Measurements from ENCODE around the gene CDK8.

CDK8 gene

DNA sequence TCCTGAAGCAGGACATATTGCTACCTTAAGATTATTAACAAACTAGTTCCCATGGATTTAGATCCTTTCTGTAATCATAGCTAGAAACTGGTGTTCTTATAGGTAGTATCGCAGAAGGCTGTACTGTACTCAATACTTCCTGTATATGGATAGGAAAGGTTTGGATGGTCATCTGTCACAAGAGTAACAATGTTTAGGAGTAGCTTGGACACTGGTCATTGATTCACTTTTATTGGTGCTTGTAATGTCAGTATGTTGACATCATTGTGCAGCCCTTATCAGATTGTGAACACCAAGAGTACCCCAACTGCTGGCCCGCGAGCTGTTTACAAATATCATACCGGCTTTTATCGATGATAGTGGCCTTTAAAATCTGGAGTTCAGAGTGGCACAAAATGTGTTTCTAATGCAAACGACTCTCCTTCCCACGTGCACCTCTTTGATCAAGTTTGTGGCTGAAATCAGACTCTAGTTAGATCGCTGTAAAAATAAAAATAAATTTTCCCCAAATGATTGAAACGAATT, 605 bp upstream of the CDK8 start:
- no peak for ATAC-seq

GRCh38 chr13:26254583-26255111, 718 bp downstream of the CDK8 start:
- TF ChIP-seq CSRNP3 (CRISPR knock-in tag; IDR thresholded peaks at IDR 0.05) (no peak), PATZ1 (CRISPR knock-in tag; IDR thresholded peaks at IDR 0.05; ENCODE audit: borderline replicate concordance) (no peak), TOX (CRISPR knock-in tag; IDR thresholded peaks at IDR 0.05; ENCODE audit: borderline replicate concordance) (no peak), ZNF70 (CRISPR knock-in tag; IDR thresholded peaks at IDR 0.05) (no peak), CREB5 (CRISPR knock-in tag; IDR thresholded peaks at IDR 0.05; ENCODE audit: low read depth) (no peak), ZNF8 (CRISPR knock-in tag; IDR thresholded peaks at IDR 0.05) (no peak), ZFP30 (CRISPR knock-in tag; IDR thresholded peaks at IDR 0.05) (no peak), OSR1 (CRISPR knock-in tag; IDR thresholded peaks at IDR 0.05) (no peak), ZC3H10 (CRISPR knock-in tag; IDR thresholded peaks at IDR 0.05) (no peak), ARNTL (CRISPR knock-in tag; IDR thresholded peaks at IDR 0.05; ENCODE audit: borderline replicate concordance, low read depth) (no peak), RARB (CRISPR knock-in tag; IDR thresholded peaks at IDR 0.05) (no peak)
- TF ChIP-seq, protein P1, sequence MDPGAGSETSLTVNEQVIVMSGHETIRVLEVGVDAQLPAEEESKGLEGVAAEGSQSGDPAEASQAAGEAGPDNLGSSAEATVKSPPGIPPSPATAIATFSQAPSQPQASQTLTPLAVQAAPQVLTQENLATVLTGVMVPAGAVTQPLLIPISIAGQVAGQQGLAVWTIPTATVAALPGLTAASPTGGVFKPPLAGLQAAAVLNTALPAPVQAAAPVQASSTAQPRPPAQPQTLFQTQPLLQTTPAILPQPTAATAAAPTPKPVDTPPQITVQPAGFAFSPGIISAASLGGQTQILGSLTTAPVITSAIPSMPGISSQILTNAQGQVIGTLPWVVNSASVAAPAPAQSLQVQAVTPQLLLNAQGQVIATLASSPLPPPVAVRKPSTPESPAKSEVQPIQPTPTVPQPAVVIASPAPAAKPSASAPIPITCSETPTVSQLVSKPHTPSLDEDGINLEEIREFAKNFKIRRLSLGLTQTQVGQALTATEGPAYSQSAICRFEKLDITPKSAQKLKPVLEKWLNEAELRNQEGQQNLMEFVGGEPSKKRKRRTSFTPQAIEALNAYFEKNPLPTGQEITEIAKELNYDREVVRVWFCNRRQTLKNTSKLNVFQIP (CRISPR knock-in tag; IDR thresholded peaks at IDR 0.05; ENCODE audit: borderline replicate concordance, low read depth), result no peak
- peak; percentile 72 for ATAC-seq

More for the DNA sequence above, 605 bp upstream of the CDK8 start:
- TF ChIP-seq ZC3H10 (CRISPR knock-in tag; IDR thresholded peaks at IDR 0.05) (no peak), ISL1 (CRISPR knock-in tag; IDR thresholded peaks at IDR 0.05) (no peak), BACH2 (CRISPR knock-in tag; IDR thresholded peaks at IDR 0.05; ENCODE audit: borderline replicate concordance) (no peak), ZNF565 (CRISPR knock-in tag; conservative IDR thresholded peaks at IDR 0.05; ENCODE audit: low read depth) (no peak), TOX (CRISPR knock-in tag; IDR thresholded peaks at IDR 0.05; ENCODE audit: borderline replicate concordance) (no peak), ZFP3 (CRISPR knock-in tag; IDR thresholded peaks at IDR 0.05) (no peak), OSR1 (CRISPR knock-in tag; IDR thresholded peaks at IDR 0.05) (no peak), ARNTL (CRISPR knock-in tag; IDR thresholded peaks at IDR 0.05; ENCODE audit: borderline replicate concordance, low read depth) (no peak), TCF4 (CRISPR knock-in tag; IDR thresholded peaks at IDR 0.05; ENCODE audit: borderline replicate concordance) (no peak), CREB5 (CRISPR knock-in tag; IDR thresholded peaks at IDR 0.05; ENCODE audit: low read depth) (no peak), ZFP30 (CRISPR knock-in tag; IDR thresholded peaks at IDR 0.05) (no peak)

- TF ChIP-seq GLIS3 (CRISPR knock-in tag; IDR thresholded peaks at IDR 0.05) (no peak), TCF4 (CRISPR knock-in tag; IDR thresholded peaks at IDR 0.05; ENCODE audit: borderline replicate concordance) (no peak), ZFP30 (CRISPR knock-in tag; IDR thresholded peaks at IDR 0.05) (no peak), TOX (CRISPR knock-in tag; IDR thresholded peaks at IDR 0.05; ENCODE audit: borderline replicate concordance) (no peak), ZNF565 (CRISPR knock-in tag; conservative IDR thresholded peaks at IDR 0.05; ENCODE audit: low read depth) (no peak)
- peak; percentile 0; the same call in 1 of the 3 replicates for ATAC-seq
Measured at GRCh38 chr13:26255115-26255514, 1.2 kb downstream of the CDK8 start.

DNA sequence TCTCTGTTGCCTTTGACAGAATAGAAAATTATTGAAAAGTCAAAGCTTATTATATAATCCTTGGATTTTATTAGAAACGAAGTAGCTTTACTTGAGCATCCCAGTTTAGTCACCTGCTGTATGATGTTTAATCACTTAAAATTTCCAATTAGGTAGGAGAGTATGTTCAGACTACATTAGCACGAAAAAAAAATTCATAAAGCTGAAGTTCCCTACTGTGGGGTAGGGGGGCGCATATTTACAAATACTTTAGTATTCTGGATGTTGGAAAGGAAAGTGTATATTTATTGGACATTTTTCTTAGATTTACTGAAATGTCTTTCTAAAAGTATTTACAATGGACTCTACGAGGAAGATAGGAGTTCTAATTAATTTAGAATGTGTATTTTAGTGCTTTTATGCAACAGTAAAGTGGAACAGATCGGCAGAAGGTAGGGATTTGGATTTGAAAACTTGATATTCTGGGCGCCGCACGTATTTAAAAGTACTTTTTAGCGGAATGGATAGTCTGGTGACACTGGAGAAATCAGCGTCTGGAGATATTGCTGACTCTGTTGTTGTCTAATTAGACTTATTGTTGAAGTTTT, 1.9 kb downstream of the CDK8 start:
- TF ChIP-seq BACH2 (CRISPR knock-in tag; IDR thresholded peaks at IDR 0.05; ENCODE audit: borderline replicate concordance) (no peak), GLIS3 (CRISPR knock-in tag; IDR thresholded peaks at IDR 0.05) (no peak), CREB5 (CRISPR knock-in tag; IDR thresholded peaks at IDR 0.05; ENCODE audit: low read depth) (no peak), ZFP30 (CRISPR knock-in tag; IDR thresholded peaks at IDR 0.05) (no peak), ESRRG (CRISPR knock-in tag; IDR thresholded peaks at IDR 0.05) (no peak), ZNF565 (CRISPR knock-in tag; conservative IDR thresholded peaks at IDR 0.05; ENCODE audit: low read depth) (no peak), ZNF8 (CRISPR knock-in tag; IDR thresholded peaks at IDR 0.05) (no peak), SNAI2 (CRISPR knock-in tag; IDR thresholded peaks at IDR 0.05) (no peak), CSDC2 (CRISPR knock-in tag; IDR thresholded peaks at IDR 0.05) (no peak), TCF4 (CRISPR knock-in tag; IDR thresholded peaks at IDR 0.05; ENCODE audit: borderline replicate concordance) (no peak), ARNTL (CRISPR knock-in tag; IDR thresholded peaks at IDR 0.05; ENCODE audit: borderline replicate concordance, low read depth) (no peak), ZC3H10 (CRISPR knock-in tag; IDR thresholded peaks at IDR 0.05) (no peak), PPARA (CRISPR knock-in tag; IDR thresholded peaks at IDR 0.05; ENCODE audit: borderline replicate concordance) (no peak), TOX (CRISPR knock-in tag; IDR thresholded peaks at IDR 0.05; ENCODE audit: borderline replicate concordance) (no peak), CSRNP3 (CRISPR knock-in tag; IDR thresholded peaks at IDR 0.05) (no peak), ISL1 (CRISPR knock-in tag; IDR thresholded peaks at IDR 0.05) (no peak), ZNF70 (CRISPR knock-in tag; IDR thresholded peaks at IDR 0.05) (no peak), ZFP3 (CRISPR knock-in tag; IDR thresholded peaks at IDR 0.05) (no peak)
- ATAC-seq, result no peak

All from SK-N-SH treated with all-trans-retinoic acid at 6 μM for 48 hours (cell line).